ENCODE measurements around the gene SLC34A1.
"Not testable (repeated sequence)": the region's sequence is repeated elsewhere in the genome, so short reads cannot be mapped to it uniquely, and the experiment has no call there.

Gene SLC34A1

GRCh38 chr5:177384134-177384533, at the start of gene SLC34A1:
Gene SLC34A1, plus strand, starts transcription at chr5:177384434. Its CDS starts 1,308 bp downstream, at chr5:177385742.
- DNase-seq = no peak

DNA sequence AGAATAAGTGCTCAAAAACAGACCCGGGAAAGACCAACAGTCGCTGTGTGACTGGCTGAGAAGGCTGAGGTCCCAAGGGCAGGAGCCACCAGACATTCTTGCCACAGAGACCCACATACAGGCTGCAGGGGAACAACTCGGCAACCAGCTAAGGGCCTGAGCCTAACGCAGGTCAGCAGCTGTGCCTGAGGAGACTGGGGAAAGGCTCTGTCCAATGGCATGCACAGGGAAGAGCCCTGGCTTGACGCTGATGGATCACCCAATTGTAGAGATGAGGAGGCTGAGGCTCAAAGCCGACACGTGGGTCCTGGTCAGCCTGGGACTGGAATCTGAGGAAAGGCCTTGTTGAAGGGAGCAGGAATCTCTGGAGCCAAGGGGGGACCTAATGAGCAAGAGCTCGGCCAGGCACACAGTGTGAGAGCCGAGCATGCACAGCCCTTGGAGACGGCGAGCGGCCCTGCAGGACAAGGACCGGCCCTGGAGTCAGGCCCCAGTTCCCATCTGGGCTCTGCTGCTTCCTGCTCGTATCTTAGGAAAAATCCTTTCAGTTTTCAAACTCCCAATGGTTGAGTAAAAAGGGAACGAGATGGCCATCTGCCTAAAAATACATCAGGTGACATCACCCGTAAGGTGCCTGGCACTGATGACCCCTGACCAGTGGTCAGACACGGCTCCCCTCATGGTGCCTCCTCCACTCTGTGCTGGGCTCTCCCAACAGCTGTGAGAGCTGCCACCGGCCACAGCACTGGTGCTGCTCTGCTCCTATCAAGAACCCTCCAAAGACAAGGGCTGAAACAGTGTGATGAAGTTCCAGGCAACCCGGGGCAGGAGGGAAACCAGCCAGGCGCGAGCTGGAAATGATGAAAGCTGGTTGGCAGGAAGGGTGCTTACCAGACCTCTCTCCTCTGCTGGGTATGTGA, 49.2 kb upstream of the SLC34A1 start:
- no peak for DNase-seq

DNA sequence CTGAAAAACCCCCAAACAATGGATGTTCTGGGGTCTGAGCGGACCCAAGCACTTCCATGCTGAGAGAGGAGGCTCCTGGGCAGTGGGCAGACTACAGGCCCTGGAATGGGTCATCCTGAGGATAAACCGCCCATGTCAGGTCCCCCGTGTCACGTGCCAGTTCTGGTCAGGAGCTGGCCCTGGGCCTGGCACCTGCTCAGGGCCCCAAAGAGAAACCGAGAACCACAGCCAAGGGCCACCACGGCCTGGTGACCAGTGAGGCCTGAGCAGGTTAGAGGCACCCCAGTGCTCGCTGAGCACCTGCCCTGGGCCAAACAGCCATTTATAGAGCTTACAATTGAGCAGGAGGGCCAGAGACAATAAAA, 48.6 kb upstream of the SLC34A1 start:
- no peak for DNase-seq

DNA sequence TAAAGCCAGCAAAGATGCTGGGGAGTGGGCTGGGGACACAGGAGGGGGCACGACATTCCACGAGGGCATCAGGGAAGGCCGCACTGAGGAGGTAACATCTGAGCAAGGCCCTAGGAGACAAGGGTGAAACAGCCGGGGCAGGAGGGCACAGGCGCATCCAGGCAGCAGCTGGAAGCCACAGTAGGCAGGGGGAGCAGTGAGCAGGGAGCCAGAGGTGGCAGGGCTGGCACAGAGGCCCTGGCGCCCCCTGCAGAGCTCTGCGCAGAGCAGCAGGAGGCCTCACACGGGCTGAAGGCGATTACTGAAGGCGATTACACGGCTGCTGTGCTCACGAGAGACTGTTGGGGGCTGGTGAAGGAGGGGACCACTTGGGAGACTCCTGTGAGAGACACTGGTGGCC, 48.1 kb upstream of the SLC34A1 start:
- peak; percentile 53 for DNase-seq

DNA sequence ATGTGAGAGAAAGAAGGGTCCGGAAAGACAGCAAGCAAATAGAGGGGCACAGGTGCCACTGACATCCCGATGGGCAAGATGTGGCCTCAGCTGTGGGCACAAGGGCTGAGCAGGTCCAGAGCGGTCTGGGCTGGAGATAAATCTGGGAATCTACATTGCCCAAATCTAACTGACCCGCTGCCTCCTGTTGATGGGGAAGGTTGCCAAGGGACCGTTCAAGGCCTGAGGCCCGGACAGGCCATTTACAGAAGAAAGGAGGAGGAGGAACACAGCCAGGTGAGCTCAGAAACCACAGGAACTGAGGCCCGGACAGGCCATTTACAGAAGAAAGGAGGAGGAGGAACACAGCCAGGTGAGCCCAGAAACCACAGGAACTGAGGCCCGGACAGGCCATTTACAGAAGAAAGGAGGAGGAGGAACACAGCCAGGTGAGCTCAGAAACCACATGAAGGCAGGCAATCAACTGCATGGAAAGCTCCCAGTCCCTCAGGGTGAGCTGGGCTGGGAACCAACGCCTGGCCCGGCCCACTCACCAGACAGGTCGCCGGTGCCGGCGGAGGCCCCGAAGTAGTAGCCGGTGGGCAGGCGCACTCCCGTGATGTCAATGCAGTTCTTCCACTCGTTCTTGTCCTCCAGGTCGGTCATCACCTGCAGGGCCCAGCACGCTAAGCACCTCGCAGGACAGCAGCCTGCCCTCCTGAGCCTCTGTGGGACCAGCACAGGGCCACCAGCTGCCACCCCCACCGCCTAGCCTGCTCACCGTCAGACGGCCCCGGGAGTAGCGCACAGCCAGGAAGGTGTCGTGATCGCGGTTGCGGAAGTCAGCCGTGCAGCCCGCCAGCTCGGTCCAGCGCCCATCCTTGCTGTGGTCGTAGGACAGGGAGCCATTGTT, 47.4 kb upstream of the SLC34A1 start:
- no peak for DNase-seq

DNA sequence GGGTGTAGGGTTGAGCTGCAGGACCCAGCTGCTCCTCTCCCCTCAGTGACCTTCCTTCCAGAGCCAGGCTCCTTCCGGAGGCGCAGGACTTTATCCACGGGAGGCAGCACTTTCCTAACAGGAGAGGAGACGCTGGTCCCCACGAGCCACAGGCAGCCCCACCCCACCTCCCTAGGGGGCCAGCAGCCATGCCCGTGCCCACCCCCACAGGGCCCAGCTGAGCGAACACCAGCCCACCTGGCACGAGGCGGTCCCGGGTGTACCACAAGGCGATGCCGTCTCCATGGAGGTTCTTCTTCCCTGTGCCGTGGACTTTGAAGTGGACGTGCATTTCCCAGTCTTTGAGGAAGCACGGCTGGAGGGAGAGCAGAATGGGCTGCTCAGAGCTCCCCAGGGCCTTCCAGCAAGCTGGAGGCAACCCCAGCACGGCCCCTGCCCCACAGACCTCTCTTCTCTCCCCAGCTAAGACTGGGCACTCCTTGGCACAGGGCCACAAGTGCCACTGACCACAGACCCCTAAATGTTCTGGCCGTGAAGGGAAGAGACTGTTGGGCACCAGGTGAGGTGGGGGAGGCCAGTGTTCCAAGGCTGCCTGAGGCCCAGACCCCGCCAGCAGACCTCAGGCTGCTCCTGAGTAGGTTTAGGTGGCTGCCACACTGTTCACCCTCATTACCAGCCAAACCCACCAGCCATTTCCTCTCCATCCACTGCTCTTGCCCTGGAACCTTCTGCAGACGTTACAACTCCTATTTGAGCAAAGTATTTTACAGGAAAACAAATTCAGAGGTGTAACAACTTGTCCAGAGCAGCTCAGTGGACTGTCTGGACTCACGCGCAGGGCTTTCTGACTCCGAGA, 45.8 kb upstream of the SLC34A1 start:
- DNase-seq = no peak

DNA sequence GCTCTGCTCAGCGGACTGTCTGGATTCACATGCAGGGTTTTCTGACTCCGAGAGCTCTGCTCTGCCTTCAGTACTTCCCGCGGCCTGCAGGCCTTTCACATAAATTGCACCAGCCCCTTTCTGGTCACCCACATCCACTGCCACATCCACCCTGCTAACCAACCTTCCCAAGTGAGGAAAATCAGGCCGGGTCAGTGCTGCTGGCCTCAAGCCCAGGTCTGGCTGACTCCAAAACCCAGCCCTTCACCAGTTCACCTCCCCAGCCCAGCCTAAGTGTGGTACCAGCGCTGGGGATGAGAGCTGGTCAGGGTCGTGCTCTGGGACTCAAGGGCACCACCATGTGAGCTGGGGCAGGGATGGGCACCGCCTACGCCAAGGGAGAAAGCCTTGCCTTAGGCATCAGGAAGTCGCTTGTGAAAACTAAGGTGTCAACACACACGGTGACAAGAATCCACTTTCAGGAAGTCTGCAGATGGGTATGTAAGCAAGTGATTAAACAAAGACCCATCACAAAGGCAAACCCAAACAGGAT, 45.1 kb upstream of the SLC34A1 start:
- DNase-seq = no peak

GRCh38 chr5:177343000-177343399, 41.2 kb upstream of the SLC34A1 start:
- not testable (repeated sequence) for DNase-seq

GRCh38 chr5:177343777-177344176, 40.5 kb upstream of the SLC34A1 start:
- no peak for DNase-seq

DNA sequence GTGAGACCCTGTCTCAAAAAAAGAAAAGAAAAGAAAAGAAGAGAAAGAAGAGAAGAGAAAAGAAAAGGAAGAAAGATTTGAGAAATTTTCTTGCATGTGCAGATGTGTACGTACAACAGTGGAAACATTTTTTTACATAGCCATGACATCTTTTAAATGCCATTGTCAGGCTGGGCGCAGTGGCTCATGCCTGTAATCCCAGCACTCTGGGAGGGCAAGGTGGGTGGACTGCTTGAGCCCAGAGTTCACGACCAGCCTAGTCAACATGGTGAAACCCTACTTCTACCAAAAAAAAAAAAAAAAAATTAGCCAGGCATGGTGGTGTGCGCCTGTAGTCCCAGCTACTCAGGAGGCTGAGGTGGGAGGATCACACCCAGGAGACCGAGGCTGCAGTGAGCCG, 39.3 kb upstream of the SLC34A1 start:
- DNase-seq = no peak

DNA sequence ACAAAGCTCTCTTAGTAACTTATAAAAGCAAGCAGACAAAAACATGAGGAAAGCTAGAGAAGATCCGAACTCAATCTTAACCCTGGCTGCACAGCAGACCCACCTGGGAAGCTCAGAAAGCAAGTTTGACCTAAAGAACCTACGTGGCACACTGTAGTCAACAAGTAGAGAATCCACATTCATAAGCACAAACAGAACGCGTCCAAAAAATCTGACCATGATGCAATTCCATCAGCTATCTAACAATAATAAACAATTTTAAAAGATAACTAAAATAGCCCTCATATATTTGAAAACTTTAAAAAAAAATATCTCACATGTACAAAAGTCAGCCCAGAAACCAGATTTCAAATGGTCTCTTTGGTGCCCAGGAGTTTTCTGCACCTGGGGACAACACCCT, 37.4 kb upstream of the SLC34A1 start:
- DNase-seq = no peak

DNA sequence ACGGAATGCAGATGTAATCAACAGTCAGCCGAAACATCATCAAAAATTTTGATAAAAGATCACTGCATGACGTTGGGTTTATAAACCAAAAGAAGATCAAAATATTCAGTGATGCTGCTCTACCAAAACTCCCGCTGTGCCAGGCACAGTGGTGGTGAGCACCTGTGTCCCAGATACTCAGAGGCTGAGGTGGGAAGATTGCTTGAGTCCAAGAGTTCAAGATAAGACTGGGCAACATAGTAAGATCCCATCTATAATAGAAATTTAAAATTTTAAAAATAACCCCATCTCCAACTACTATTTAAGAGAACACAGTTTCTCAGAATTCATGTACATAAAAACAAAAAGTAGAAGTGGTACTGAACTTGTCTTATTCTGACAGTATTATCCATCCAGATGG, 36.5 kb upstream of the SLC34A1 start:
- no peak for DNase-seq

- DNase-seq = no peak
Measured at GRCh38 chr5:177349362-177349647, 34.9 kb upstream of the SLC34A1 start.

GRCh38 chr5:177349762-177350161, 34.5 kb upstream of the SLC34A1 start:
- no peak for DNase-seq

DNA sequence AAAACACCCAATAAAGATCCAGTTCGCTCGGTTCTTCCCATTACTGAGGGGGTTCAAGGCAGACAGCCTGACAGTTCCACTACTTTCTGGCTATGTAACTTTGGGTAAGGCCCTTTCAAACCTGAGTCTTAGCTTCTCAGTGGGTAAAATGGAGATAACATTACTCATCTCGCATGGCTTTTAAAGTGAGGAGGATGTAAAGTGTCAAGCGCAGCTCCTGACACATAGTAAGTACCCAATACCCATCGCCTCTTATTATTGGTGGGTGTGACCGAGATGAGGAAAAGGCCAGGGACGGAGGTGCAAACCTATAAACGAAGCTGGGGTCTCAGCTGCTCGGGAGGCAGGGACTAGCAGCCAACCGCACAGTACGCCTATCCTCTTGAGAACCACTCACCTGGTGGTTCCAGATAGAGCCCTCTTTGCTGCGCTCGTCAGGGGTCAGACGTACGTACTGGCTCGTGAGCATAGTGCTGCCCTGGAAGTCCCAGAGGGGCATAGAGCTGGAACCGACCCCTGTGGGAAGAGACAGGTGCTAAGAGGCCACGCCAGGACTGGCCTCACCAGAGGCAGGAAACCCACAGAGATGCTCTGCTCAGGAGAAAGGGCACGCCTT, 33.4 kb upstream of the SLC34A1 start:
- no peak for DNase-seq

- DNase-seq = peak; percentile 91
Measured at GRCh38 chr5:177351392-177352329, 32.6 kb upstream of the SLC34A1 start, which contains the start of gene LMAN2. Gene LMAN2, minus strand, starts transcription at chr5:177351668. Its CDS starts 21 bp downstream, at chr5:177351647.

DNA sequence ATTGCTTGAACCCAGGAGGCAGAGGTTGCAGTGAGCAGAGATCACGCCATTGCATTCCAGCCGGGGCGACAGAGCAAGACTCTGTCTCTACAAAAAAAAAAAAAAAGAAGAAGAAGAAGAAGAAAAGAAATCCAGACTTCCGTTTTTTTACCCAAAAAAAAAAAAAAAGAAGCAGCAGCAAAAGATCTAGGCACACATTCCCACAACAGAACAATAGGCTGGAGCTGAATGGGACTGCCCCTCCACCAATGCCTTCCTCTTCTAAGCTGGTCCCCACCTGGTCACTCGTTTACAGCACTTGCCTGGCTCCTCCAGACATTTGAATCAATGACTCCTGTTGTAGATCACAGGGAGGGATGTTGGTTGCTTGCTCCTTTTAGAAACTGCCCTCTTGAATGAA, 31.1 kb upstream of the SLC34A1 start:
- DNase-seq = no peak

GRCh38 chr5:177354256-177354655, 30.0 kb upstream of the SLC34A1 start:
- DNase-seq = no peak

DNA sequence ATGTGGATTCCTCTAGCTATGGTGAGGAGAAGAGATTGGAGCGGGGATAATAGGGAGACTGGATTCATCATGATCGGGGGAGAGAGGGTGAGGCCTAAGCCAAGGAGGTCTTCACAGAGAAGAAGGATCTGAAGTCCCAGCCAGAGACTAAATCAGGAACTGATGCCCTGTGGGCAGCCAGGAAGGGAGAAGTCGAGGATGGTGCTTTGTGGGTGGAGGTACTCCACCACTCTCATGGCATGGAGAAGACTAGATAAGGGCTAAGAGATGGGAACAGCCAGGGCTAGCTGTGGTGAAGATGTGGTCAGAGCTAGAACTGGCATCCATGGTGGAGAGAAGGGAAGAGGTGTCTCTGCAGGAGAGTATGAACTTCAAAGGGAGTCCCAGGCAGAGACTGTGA, 29.5 kb upstream of the SLC34A1 start:
- DNase-seq = no peak

- no peak for DNase-seq
Measured at GRCh38 chr5:177355162-177355867, 28.9 kb upstream of the SLC34A1 start.

DNA sequence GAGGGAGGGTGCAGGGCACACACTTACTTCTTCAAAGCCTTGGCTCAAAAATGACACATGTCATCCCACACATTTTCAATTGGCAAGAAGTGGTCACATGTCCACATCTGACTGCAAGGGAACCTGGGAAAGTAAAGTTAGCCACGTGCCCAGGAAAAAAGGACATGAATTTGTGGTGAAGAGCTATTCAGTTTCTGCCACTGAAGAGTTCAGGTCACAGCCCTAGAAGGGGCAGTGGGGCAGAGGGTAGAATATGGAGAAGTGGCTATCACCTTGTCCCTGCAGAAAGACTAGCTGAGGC, 28.4 kb upstream of the SLC34A1 start:
- no peak for DNase-seq

Data from stimulated activated CD8-positive, alpha-beta memory T cell treated with anti-CD3 and anti-CD28 coated beads, Interleukin-4, amount 100 ng/mL, for 48 hours (primary cell).